HEK293 (cell line): Measurements from ENCODE around the gene OR1M1.

Experiments used
- CTCF ChIA-PET: fragments of 350-600 bp; formaldehyde crosslinking; extraction: SDS; loops from one replicate; lab custom pipeline; 2021; ENCODE audit warnings: antibody characterized with exemption; lab: Yijun Ruan, JAX
- POLR2A ChIA-PET: fragments of 300-600 bp; formaldehyde crosslinking; extraction: SDS; loops from one replicate; lab custom pipeline; 2020; ENCODE audit warnings: antibody characterized with exemption, inconsistent platforms; lab: Yijun Ruan, JAX
- H3K27ac ChIP-seq: fragments of 200-500 bp; sonication (Bioruptor generic); 2 replicates; pipeline ENCODE4 v1.5.1; 2014; ENCODE audit warnings: low read depth, low read length, control low read depth, inconsistent platforms; ENCODE audit errors: extremely low read depth
- H3K36me3 ChIP-seq, 2 experiments: fragments of 200-500 bp in 1 of 2; sonication (Bioruptor generic) in 1 of 2; 1 replicate in 1 of 2; 2 replicates in 1 of 2; pipeline ENCODE4 v1.5.1; 2014 to 2017; ENCODE audit warnings: inconsistent platforms in 2 of 2, low read length in 2 of 2; ENCODE audit not compliant: control insufficient read depth in 2 of 2, insufficient read depth in 1 of 2
- H3K4me1 ChIP-seq: fragments of 200-500 bp; sonication (Bioruptor generic); 2 replicates; pipeline ENCODE4 v1.5.1; 2014; ENCODE audit warnings: mild to moderate bottlenecking, low read length, inconsistent platforms; ENCODE audit not compliant: control insufficient read depth, insufficient read depth
- H3K4me3 ChIP-seq: 2 replicates; pipeline ENCODE4 v1.5.1; 2011; ENCODE audit warnings: low read depth, mild to moderate bottlenecking, control low read depth, low read length, moderate library complexity
- H3K9me3 ChIP-seq: fragments of 200-500 bp; sonication (Bioruptor generic); 2 replicates; pipeline ENCODE4 v1.5.1; 2014; ENCODE audit warnings: low read depth, low read length, inconsistent platforms; ENCODE audit not compliant: control insufficient read depth, insufficient read depth
- CTCF ChIP-seq: fragments of 450-650 bp; formaldehyde crosslinking; IDR thresholded peaks from 2 replicates; pipeline ENCODE4 v1.5.1; 2016; ENCODE audit warnings: missing biosample characterization, missing genetic modification characterization
- HOXC10 ChIP-seq: sonication (generic); formaldehyde crosslinking; IDR thresholded peaks from 2 replicates; pipeline ENCODE4 v1.8.1; 2023; ENCODE audit warnings: mild to moderate bottlenecking, missing genetic modification reagents
- PRDM1 ChIP-seq: fragments of 450-650 bp; formaldehyde crosslinking; IDR thresholded peaks from 2 replicates; pipeline ENCODE4; 2016; ENCODE audit warnings: missing biosample characterization, missing genetic modification characterization
- PRDM10 ChIP-seq: fragments of 450-650 bp; formaldehyde crosslinking; IDR thresholded peaks from 2 replicates; pipeline ENCODE4 v1.5.1; 2016; ENCODE audit warnings: missing biosample characterization, missing genetic modification characterization
- TSHZ1 ChIP-seq: fragments of 450-650 bp; formaldehyde crosslinking; IDR thresholded peaks from 2 replicates; pipeline ENCODE4 v1.5.1; 2016; ENCODE audit warnings: missing biosample characterization, missing genetic modification characterization, borderline replicate concordance
- ZNF155 ChIP-seq: fragments of 450-650 bp; formaldehyde crosslinking; IDR thresholded peaks from 2 replicates; pipeline ENCODE4 v1.5.1; 2016; ENCODE audit warnings: missing biosample characterization, missing genetic modification characterization
- ZNF26 ChIP-seq: fragments of 450-650 bp; formaldehyde crosslinking; IDR thresholded peaks from 2 replicates; pipeline ENCODE4 v1.5.1; 2016; ENCODE audit warnings: missing biosample characterization, missing genetic modification characterization
- ZNF266 ChIP-seq: fragments of 450-650 bp; formaldehyde crosslinking; IDR thresholded peaks from 2 replicates; pipeline ENCODE4 v1.5.1; 2016; ENCODE audit warnings: missing biosample characterization, missing genetic modification characterization, low read depth
- ZNF366 ChIP-seq: fragments of 450-650 bp; formaldehyde crosslinking; conservative IDR thresholded peaks from 2 replicates; pipeline ENCODE4 v1.5.1; 2016; ENCODE audit warnings: missing biosample characterization, missing genetic modification characterization
- ZNF473 ChIP-seq: fragments of 450-650 bp; formaldehyde crosslinking; IDR thresholded peaks from 2 replicates; pipeline ENCODE4 v1.5.1; 2017; ENCODE audit warnings: missing biosample characterization, missing genetic modification characterization
- ZNF529 ChIP-seq: fragments of 450-650 bp; formaldehyde crosslinking; IDR thresholded peaks from 2 replicates; pipeline ENCODE4 v1.5.1; 2017; ENCODE audit warnings: missing genetic modification characterization, missing biosample characterization; ENCODE audit not compliant: insufficient replicate concordance
- ZNF610 ChIP-seq: fragments of 450-650 bp; formaldehyde crosslinking; IDR thresholded peaks from 2 replicates; pipeline ENCODE4 v1.5.1; 2016; ENCODE audit warnings: missing biosample characterization, missing genetic modification characterization, borderline replicate concordance
- ZNF626 ChIP-seq: fragments of 450-650 bp; sonication (Bioruptor Pico); formaldehyde crosslinking; IDR thresholded peaks from 2 replicates; pipeline ENCODE4 v1.5.1; 2018; ENCODE audit warnings: missing biosample characterization, missing genetic modification characterization, inconsistent platforms
- ZNF664 ChIP-seq: fragments of 450-650 bp; formaldehyde crosslinking; IDR thresholded peaks from 2 replicates; pipeline ENCODE4 v1.5.1; 2016; ENCODE audit warnings: missing biosample characterization, missing genetic modification characterization
- ZXDB ChIP-seq: fragments of 450-650 bp; formaldehyde crosslinking; IDR thresholded peaks from 2 replicates; pipeline ENCODE4 v1.5.1; 2016; ENCODE audit warnings: missing biosample characterization, missing genetic modification characterization
- TF ChIP-seq, protein P1 (sequence below): fragments of 450-650 bp; formaldehyde crosslinking; IDR thresholded peaks from 2 replicates; pipeline ENCODE4 v1.5.1; 2016; ENCODE audit warnings: missing biosample characterization, missing genetic modification characterization
- TF ChIP-seq, protein P2 (sequence below): fragments of 450-650 bp; formaldehyde crosslinking; IDR thresholded peaks from 2 replicates; pipeline ENCODE4 v1.5.1; 2016; ENCODE audit warnings: missing biosample characterization, missing genetic modification characterization

The OR1M1 gene

GRCh38 chr19:9126900-9127405, 40.1 kb downstream of the OR1M1 start, which contains the start of gene OR7G3:
Gene OR7G3 (minus strand): TSS chr19:9126950. CDS start chr19:9126950, 0 bp downstream.
- Histone ChIP-seq H3K36me3 (no peaks in the 10 kb centered on the region), H3K9me3 (no peaks in the 10 kb centered on the region), H3K4me3 (no peak within 1 kb of the TSS), H3K4me1 (no peaks in the 10 kb centered on the region), H3K27ac (no peak within 1 kb of the TSS)
- POLR2A ChIA-PET: no interaction called here
- CTCF ChIA-PET: no interaction called here
- TF ChIP-seq ZNF610 (tag by site-specific recombination) (no peak), ZNF366 (tag by site-specific recombination) (0 out of 2 replicates have a peak, but pooled peaks have one; percentile 67), PRDM1 (tag by site-specific recombination) (peak; percentile 72)

DNA sequence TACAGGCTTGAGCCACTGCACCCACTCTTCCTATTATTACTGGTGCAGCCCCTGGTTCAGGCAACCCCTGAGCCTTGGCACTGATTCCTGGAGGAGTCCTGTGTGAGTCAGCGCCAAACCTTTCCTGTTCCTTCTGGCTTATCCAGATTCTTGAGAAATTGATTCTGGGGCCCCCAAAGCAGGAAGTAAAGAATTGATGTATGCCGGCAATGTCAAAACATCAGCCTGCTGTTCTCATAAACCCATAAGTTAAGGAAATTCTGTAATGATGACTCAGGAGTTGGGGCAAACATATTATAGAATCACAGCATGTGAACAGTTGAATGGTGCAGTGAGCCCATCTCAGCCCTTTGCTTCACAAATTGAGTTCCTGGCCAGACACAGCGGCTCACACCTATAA, 41.3 kb downstream of the OR1M1 start:
- Histone ChIP-seq H3K4me1 (no peaks in the 10 kb centered on the region), H3K9me3 (no peaks in the 10 kb centered on the region), H3K27ac (no peak overlapping the region), H3K36me3 (no peaks in the 10 kb centered on the region), H3K4me3 (no peak overlapping the region)
- CTCF ChIA-PET: no interaction called here
- POLR2A ChIA-PET: no interaction called here
- TF ChIP-seq ZXDB (no peak), ZNF626 (tag by site-specific recombination) (no peak), ZNF155 (tag by site-specific recombination) (no peak), CTCF (tag by site-specific recombination) (no peak), ZNF473 (tag by site-specific recombination) (no peak), ZNF664 (tag by site-specific recombination) (no peak), PRDM10 (tag by site-specific recombination) (no peak), ZNF26 (no peak), HOXC10 (CRISPR knock-in tag) (no peak), ZNF266 (tag by site-specific recombination) (no peak)
- TF ChIP-seq, protein P1, sequence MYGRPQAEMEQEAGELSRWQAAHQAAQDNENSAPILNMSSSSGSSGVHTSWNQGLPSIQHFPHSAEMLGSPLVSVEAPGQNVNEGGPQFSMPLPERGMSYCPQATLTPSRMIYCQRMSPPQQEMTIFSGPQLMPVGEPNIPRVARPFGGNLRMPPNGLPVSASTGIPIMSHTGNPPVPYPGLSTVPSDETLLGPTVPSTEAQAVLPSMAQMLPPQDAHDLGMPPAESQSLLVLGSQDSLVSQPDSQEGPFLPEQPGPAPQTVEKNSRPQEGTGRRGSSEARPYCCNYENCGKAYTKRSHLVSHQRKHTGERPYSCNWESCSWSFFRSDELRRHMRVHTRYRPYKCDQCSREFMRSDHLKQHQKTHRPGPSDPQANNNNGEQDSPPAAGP: no peak

DNA sequence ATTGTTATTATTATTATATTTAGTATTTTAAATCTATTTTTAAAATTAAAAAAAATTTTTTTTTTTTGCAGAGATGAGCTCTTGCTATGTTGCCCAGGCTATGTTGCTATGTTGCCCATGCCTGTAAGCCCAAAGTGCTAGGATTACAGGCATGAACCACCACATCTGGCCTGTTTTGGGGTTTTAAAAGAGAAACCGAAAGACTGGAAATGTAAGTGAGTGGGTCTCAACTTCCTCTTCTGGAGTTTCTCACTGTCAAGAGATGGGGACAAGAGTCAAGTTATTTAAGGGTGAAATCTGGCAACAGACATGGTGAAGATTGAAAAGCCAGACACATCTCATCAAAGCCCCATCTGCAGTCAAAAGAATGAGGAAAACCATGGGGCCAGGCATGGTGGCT, 44.1 kb downstream of the OR1M1 start:
- ChIA-PET POLR2A (no interaction called here), CTCF (interaction anchor here (0.6 kb wide), 1 partner anchor 669 kb away, joined by 4 read pairs; no protein-coding TSS in a partner anchor)
- Histone ChIP-seq H3K4me3 (no peak overlapping the region), H3K36me3 (no peaks in the 10 kb centered on the region), H3K4me1 (no peaks in the 10 kb centered on the region), H3K27ac (no peak overlapping the region), H3K9me3 (no peaks in the 10 kb centered on the region)
- TF ChIP-seq, protein P2, sequence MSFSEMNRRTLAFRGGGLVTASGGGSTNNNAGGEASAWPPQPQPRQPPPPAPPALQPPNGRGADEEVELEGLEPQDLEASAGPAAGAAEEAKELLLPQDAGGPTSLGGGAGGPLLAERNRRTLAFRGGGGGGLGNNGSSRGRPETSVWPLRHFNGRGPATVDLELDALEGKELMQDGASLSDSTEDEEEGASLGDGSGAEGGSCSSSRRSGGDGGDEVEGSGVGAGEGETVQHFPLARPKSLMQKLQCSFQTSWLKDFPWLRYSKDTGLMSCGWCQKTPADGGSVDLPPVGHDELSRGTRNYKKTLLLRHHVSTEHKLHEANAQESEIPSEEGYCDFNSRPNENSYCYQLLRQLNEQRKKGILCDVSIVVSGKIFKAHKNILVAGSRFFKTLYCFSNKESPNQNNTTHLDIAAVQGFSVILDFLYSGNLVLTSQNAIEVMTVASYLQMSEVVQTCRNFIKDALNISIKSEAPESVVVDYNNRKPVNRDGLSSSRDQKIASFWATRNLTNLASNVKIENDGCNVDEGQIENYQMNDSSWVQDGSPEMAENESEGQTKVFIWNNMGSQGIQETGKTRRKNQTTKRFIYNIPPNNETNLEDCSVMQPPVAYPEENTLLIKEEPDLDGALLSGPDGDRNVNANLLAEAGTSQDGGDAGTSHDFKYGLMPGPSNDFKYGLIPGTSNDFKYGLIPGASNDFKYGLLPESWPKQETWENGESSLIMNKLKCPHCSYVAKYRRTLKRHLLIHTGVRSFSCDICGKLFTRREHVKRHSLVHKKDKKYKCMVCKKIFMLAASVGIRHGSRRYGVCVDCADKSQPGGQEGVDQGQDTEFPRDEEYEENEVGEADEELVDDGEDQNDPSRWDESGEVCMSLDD (tag by site-specific recombination): no peak
- TF ChIP-seq ZNF529 (tag by site-specific recombination) (no peak), TSHZ1 (tag by site-specific recombination) (no peak)
